Bronchial epithelial cell (primary cell): ENCODE measurements around the gene IREB2. TPM values are rescaled to one million over a fixed set of nuclear protein-coding genes. Genes with fewer than 3 reads are reported as not detected.
"Not testable (repeated sequence)": the region's sequence is repeated elsewhere in the genome, so short reads cannot be mapped to it uniquely, and the experiment has no call there.

ENCODE experiments used
- DNase-seq: peaks from one replicate; pipeline ENCODE4 v3.0.0-alpha.2; 2010; ENCODE audit warnings: low read depth
- FAIRE-seq: peaks from 2 replicates; lab custom pipeline; 2011; peaks lifted over from hg19 to GRCh38; lab: Jason Lieb, UNC
- H3K27me3 ChIP-seq: 2 replicates; pipeline ENCODE4 v1.5.1; 2011; ENCODE audit warnings: low read length; ENCODE audit not compliant: control insufficient read depth, insufficient read depth
- H3K36me3 ChIP-seq: 2 replicates; pipeline ENCODE4 v1.5.1; 2011; ENCODE audit warnings: low read length; ENCODE audit not compliant: control insufficient read depth, insufficient read depth
- H3K4me3 ChIP-seq: 2 replicates; pipeline ENCODE4 v1.5.1; 2011; ENCODE audit warnings: mild to moderate bottlenecking, low read depth, low read length, control low read depth
- CTCF ChIP-seq: IDR thresholded peaks from 2 replicates; pipeline ENCODE4 v1.5.1; 2011; ENCODE audit warnings: mild to moderate bottlenecking, moderate library complexity, low read length, control low read depth, inconsistent platforms; ENCODE audit not compliant: insufficient read depth, severe bottlenecking
- total RNA-seq: library from RNA; depleted of rRNA; stranded (reverse); fragments of >200 nt; gene quantifications from 2 replicates; pipeline ENCODE4 v1.2.1, GENCODE V29; 2014

IREB2 gene
- total RNA-seq, 1 donor from 2014 or later = 12.6 TPM

- Histone ChIP-seq H3K4me3 (no peak overlapping the region), H3K36me3 (peaks cover 2% of the 10 kb centered on the region), H3K27me3 (no peaks in the 10 kb centered on the region)
- no peak for TF ChIP-seq CTCF
- DNase-seq (no peak), FAIRE-seq (no peak)
Measured at GRCh38 chr15:78501857-78502256, 63.8 kb downstream of the IREB2 start.

GRCh38 chr15:78502641-78503040, 64.6 kb downstream of the IREB2 start:
- no peaks in the 10 kb centered on the region for H3K27me3 ChIP-seq
- DNase-seq (no peak), FAIRE-seq (no peak)
- H3K4me3 ChIP-seq = no peak overlapping the region
- no peaks in the 10 kb centered on the region for H3K36me3 ChIP-seq
- no peak for TF ChIP-seq CTCF

- H3K36me3 ChIP-seq = no peaks in the 10 kb centered on the region
- TF ChIP-seq CTCF = peak; percentile 25
- no peaks in the 10 kb centered on the region for H3K27me3 ChIP-seq
- FAIRE-seq = peak; percentile 81
- peak within 1 kb of the TSS; percentile 89 for H3K4me3 ChIP-seq
- peak; percentile 96 for DNase-seq
Measured at GRCh38 chr15:78506971-78507830, 69.2 kb downstream of the IREB2 start, which contains the start of gene HYKK. Gene HYKK (plus strand): TSS chr15:78507577. CDS start chr15:78513089, 5,512 bp downstream.

- no peak for TF ChIP-seq CTCF
- DNase-seq (no peak), FAIRE-seq (no peak)
- no peaks in the 10 kb centered on the region for H3K36me3 ChIP-seq
- H3K4me3 ChIP-seq = peak overlapping the region; percentile 89
- no peaks in the 10 kb centered on the region for H3K27me3 ChIP-seq
Measured at GRCh38 chr15:78507831-78508160, 69.8 kb downstream of the IREB2 start.

GRCh38 chr15:78508272-78508671, 70.3 kb downstream of the IREB2 start:
- no peak for FAIRE-seq
- no peaks in the 10 kb centered on the region for H3K36me3 ChIP-seq
- H3K27me3 ChIP-seq = no peaks in the 10 kb centered on the region
- peak; percentile 3 for DNase-seq
- TF ChIP-seq CTCF = no peak
- no peak overlapping the region for H3K4me3 ChIP-seq

GRCh38 chr15:78509726-78510312, 71.8 kb downstream of the IREB2 start:
- H3K36me3 ChIP-seq = no peaks in the 10 kb centered on the region
- FAIRE-seq (no peak), DNase-seq (no peak)
- TF ChIP-seq CTCF = no peak
- no peak overlapping the region for H3K4me3 ChIP-seq
- no peaks in the 10 kb centered on the region for H3K27me3 ChIP-seq

- FAIRE-seq, H3K36me3 ChIP-seq, H3K27me3 ChIP-seq, DNase-seq, H3K4me3 ChIP-seq: not testable (repeated sequence)
Measured at GRCh38 chr15:78520035-78520434, 82.0 kb downstream of the IREB2 start.
